Transverse colon (tissue), 4 donors: ENCODE data around the gene TUBA8. TPM values are rescaled to one million over a fixed set of nuclear protein-coding genes. Genes with fewer than 3 reads are reported as not detected.

ENCODE experiments used
- DNase-seq: peaks from one replicate; pipeline ENCODE4 v3.0.0-alpha.2; 2019
- H3K27ac ChIP-seq, 4 donors: fragments of 200-600 bp; sonication (generic); 2 replicates each; pipeline ENCODE4 v1.5.1; 2016 to 2018; ENCODE audit warnings: inconsistent platforms in 4 of 4
- H3K27me3 ChIP-seq: fragments of 200-600 bp; sonication (generic); 2 replicates; pipeline ENCODE4 v1.5.1; 2017; ENCODE audit warnings: inconsistent platforms
- H3K36me3 ChIP-seq, 4 donors: fragments of 200-600 bp; sonication (generic); 2 replicates each; pipeline ENCODE4 v1.5.1; 2017 to 2019; ENCODE audit warnings: inconsistent platforms in 4 of 4
- H3K4me1 ChIP-seq, 4 donors: fragments of 200-600 bp; sonication (generic); 2 replicates each; pipeline ENCODE4 v1.5.1; 2017 to 2020; ENCODE audit warnings: inconsistent platforms in 4 of 4
- H3K4me3 ChIP-seq, 4 donors: fragments of 200-600 bp; sonication (generic); 1 replicate in 1 of 4; 2 replicates in 3 of 4; pipeline versions ENCODE4 v1.5.1 to v1.6.1; 2017 to 2019; ENCODE audit warnings: inconsistent platforms in 4 of 4
- H3K9me3 ChIP-seq, 2 donors: fragments of 200-600 bp; sonication (generic); 2 replicates each; pipeline ENCODE4 v1.5.1; 2017 to 2019; ENCODE audit warnings: inconsistent platforms in 2 of 2
- EP300 ChIP-seq: sonication (generic); formaldehyde crosslinking; IDR thresholded peaks from one replicate; pipeline ENCODE4 v1.6.1; 2017; ENCODE audit warnings: antibody characterized with exemption, low read depth
- POLR2A ChIP-seq: fragments of 450-650 bp; IDR thresholded peaks from one replicate; pipeline ENCODE4 v1.6.1; 2016; ENCODE audit warnings: antibody characterized with exemption, mild to moderate bottlenecking, moderate library complexity
- POLR2AphosphoS5 ChIP-seq, 3 donors: sonication (generic); formaldehyde crosslinking; IDR thresholded peaks; one replicate each; pipeline ENCODE4 v1.6.1; 2016; ENCODE audit warnings: antibody characterized with exemption in 3 of 3
- WGBS, 2 donors: methylation state at CpG; one replicate each; pipeline ENCODE4 v1.1.5; 2018; ENCODE audit warnings: low coverage in 1 of 2; 5-methylcytosine and 5-hydroxymethylcytosine counted together
- in situ Hi-C, 4 donors: fragments of 200-750 bp; cut with MboI; loops; one replicate each; pipeline versions ENCODE4 v1.15.0 to v1.15.1; 2017; ENCODE audit warnings: low sequenced_read_pairs in 3 of 4, low pct_ligation_motif_present in 1 of 4, low pct_unique_long_range_greater_than_20kb in 1 of 4
- intact Hi-C: fragments of 100-400 bp; cut with DNase I; formaldehyde crosslinking; loops from one replicate; pipeline ENCODE4 v1.15.1; 2023; ENCODE audit warnings: low total_unique reads
- total RNA-seq, 4 donors: library from RNA; depleted of rRNA; stranded (reverse); fragments of >200 nt; gene quantifications; one replicate each; pipeline ENCODE4 v1.1.0, GENCODE V29; 2016
- TF ChIP-seq, protein P1 (sequence below), 5 experiments: fragments of 200-600 bp in 3 of 5; fragments of 450-650 bp in 2 of 5; sonication (generic) in 3 of 5; IDR thresholded peaks; 1 replicate in 2 of 5; 2 replicates in 3 of 5; pipeline ENCODE4 v1.5.1; 2016 to 2017; ENCODE audit warnings: antibody characterized with exemption in 5 of 5, inconsistent platforms in 3 of 5, mild to moderate bottlenecking in 2 of 5, moderate library complexity in 1 of 5

TUBA8 gene
- total RNA-seq, 4 donors from 2014 or later = 1.4 to 3.0 (median 2.0) TPM; not detected in 1

GRCh38 chr22:18087350-18087855 lies 23.2 kb upstream of the TUBA8 start:
- Histone ChIP-seq H3K9me3 (no peaks in the 10 kb centered on the region), H3K27ac (peak overlapping the region in 3 of 4 donors; percentile 15 to 88 (median 53)), H3K4me1 (peaks cover 7 to 57% (median 19%) of the 10 kb centered on the region in 4 donors), H3K4me3 (no peak overlapping the region), H3K27me3 (no peaks in the 10 kb centered on the region), H3K36me3 (peaks cover 0 to 49% (median 10%) of the 10 kb centered on the region in 4 donors)
- no peak for DNase-seq
- in situ Hi-C loops = no loop called here
- intact Hi-C loops = no loop called here
- 66 to 73% methylated on average over 5 to 13 of the region's 13 CpGs for WGBS, 2 donors
- TF ChIP-seq POLR2A = no peak
- TF ChIP-seq, protein P1, sequence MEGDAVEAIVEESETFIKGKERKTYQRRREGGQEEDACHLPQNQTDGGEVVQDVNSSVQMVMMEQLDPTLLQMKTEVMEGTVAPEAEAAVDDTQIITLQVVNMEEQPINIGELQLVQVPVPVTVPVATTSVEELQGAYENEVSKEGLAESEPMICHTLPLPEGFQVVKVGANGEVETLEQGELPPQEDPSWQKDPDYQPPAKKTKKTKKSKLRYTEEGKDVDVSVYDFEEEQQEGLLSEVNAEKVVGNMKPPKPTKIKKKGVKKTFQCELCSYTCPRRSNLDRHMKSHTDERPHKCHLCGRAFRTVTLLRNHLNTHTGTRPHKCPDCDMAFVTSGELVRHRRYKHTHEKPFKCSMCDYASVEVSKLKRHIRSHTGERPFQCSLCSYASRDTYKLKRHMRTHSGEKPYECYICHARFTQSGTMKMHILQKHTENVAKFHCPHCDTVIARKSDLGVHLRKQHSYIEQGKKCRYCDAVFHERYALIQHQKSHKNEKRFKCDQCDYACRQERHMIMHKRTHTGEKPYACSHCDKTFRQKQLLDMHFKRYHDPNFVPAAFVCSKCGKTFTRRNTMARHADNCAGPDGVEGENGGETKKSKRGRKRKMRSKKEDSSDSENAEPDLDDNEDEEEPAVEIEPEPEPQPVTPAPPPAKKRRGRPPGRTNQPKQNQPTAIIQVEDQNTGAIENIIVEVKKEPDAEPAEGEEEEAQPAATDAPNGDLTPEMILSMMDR (IDR thresholded peaks at IDR 0.05) = no peak
- no peak for TF ChIP-seq POLR2AphosphoS5 (IDR thresholded peaks at IDR 0.05)
- TF ChIP-seq EP300 = no peak

DNA sequence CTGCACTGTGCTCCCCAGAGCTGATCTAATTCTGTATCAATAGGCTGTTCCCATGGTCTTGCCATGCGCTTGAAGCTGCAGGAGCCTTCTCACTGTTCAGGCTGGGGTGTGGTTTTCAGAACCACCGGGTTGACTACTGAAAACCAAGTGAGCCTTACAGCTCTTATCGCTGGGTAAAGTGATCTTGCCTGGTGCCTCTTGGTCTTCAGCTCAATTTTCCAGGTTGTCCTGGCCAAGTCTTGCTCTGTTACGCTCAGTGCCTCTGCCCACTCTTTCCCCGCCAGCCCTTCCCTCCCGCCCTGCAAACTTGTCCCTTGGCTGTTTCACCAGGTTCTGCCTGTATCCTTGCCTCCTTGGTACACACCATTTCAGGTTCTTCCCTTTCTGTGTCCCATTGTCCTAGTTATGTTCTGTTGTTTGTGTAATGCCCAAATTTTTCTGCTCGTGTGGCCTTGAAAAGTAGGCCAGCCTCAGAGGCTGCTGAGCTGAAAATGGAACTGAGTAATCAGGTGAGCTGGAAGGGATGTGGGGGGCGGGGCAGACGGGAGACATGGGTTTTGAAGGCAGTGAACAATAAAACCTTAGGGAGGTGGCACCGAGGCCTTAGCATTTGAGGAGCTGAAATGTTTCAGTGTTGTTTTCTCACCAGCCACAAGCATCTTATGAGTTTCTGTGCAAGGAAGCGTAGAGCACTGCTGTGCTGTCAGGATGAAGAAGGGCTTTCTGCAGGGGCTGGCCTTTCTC lies 21.6 kb upstream of the TUBA8 start:
- H3K36me3 ChIP-seq = peaks cover 0 to 34% (median 4%) of the 10 kb centered on the region in 4 donors
- H3K4me1 ChIP-seq = peaks cover 7 to 64% (median 25%) of the 10 kb centered on the region in 4 donors
- no peak for TF ChIP-seq EP300
- TF ChIP-seq POLR2AphosphoS5 (IDR thresholded peaks at IDR 0.05) = peak in 1 of 3 donors; percentile 15
- TF ChIP-seq, protein P1 (IDR thresholded peaks at IDR 0.05) = no peak
- TF ChIP-seq POLR2A = no peak
- in situ Hi-C loops = no loop called here
- 76 to 100% methylated on average over 1 to 11 of the region's 11 CpGs for WGBS, 2 donors
- peak overlapping the region in 3 of 4 donors; percentile 28 to 54 (median 53) for H3K27ac ChIP-seq
- DNase-seq = peak; percentile 71
- intact Hi-C loops = no loop called here
- H3K27me3 ChIP-seq = no peaks in the 10 kb centered on the region
- no peak overlapping the region for H3K4me3 ChIP-seq
- H3K9me3 ChIP-seq = no peaks in the 10 kb centered on the region

- no peak for DNase-seq
- H3K4me1 ChIP-seq = peaks cover 7 to 56% (median 24%) of the 10 kb centered on the region in 4 donors
- peak overlapping the region; percentile 86 to 94 (median 92) for H3K27ac ChIP-seq
- peaks cover 0 to 25% (median 4%) of the 10 kb centered on the region in 4 donors for H3K36me3 ChIP-seq
- WGBS, 2 donors = 97% methylated on average over 6 to 8 of the region's 8 CpGs
- intact Hi-C loops (no loop called here), in situ Hi-C loops (no loop called here)
- H3K9me3 ChIP-seq = no peaks in the 10 kb centered on the region
- no peaks in the 10 kb centered on the region for H3K27me3 ChIP-seq
- TF ChIP-seq EP300 = no peak
- TF ChIP-seq POLR2A = no peak
- no peak for TF ChIP-seq POLR2AphosphoS5 (IDR thresholded peaks at IDR 0.05)
- TF ChIP-seq, protein P1 (IDR thresholded peaks at IDR 0.05) = no peak
- no peak overlapping the region for H3K4me3 ChIP-seq
Observed at GRCh38 chr22:18090286-18090685, 20.3 kb upstream of the TUBA8 start.

DNA sequence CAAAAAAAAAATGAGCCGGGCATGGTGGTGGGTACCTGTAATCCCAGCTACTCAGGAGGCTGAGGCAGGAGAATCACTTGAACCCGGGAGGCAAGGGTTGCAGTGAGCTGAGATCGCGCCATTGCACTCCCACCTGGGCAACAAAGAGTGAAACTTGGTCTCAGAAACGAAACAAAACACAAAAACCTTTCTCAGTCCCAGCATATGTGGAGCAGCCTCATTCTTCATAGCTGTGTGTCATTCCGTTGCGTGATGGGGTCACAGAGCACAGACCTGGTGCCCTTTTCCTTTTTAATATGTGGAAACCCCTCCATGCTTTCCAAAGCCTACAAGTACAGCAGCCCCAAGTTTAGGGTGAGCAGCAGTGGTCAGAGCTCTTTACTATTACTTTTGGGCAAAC lies 19.1 kb upstream of the TUBA8 start:
- no peak for TF ChIP-seq POLR2AphosphoS5 (IDR thresholded peaks at IDR 0.05)
- TF ChIP-seq EP300 = no peak
- TF ChIP-seq, protein P1 (IDR thresholded peaks at IDR 0.05) = no peak
- TF ChIP-seq POLR2A = no peak
- H3K36me3 ChIP-seq = peaks cover 0 to 15% (median 4%) of the 10 kb centered on the region in 4 donors
- no peaks in the 10 kb centered on the region for H3K27me3 ChIP-seq
- H3K4me3 ChIP-seq = peak overlapping the region in 3 of 4 donors; percentile 11 to 42 (median 19)
- no peak for DNase-seq
- H3K27ac ChIP-seq = peak overlapping the region; percentile 86 to 94 (median 92)
- H3K9me3 ChIP-seq = no peaks in the 10 kb centered on the region
- intact Hi-C loops = no loop called here
- in situ Hi-C loops = no loop called here
- H3K4me1 ChIP-seq = peaks cover 7 to 46% (median 24%) of the 10 kb centered on the region in 4 donors
- WGBS, 2 donors = 48 to 57% methylated on average over 5 to 7 of the region's 7 CpGs
